ENCODE data around the gene EMC1.
"Not testable (repeated sequence)": the region's sequence is repeated elsewhere in the genome, so short reads cannot be mapped to it uniquely, and the experiment has no call there.

EMC1 gene

GRCh38 chr1:19289244-19289643 lies 37.9 kb upstream of the EMC1 start:
- Histone ChIP-seq H3K79me2 (ENCODE audit: control insufficient read depth, low read length) (no peaks in the 10 kb centered on the region), H3K4me3 (ENCODE audit: low read length) (0 out of 2 replicates have a peak overlapping the region, but pooled peaks have one; percentile 41), H3F3A (ENCODE audit: control insufficient read depth, insufficient read depth) (no peaks in the 10 kb centered on the region), H4K20me1 (ENCODE audit: control insufficient read depth, insufficient read depth, low read depth, low read length) (no peaks in the 10 kb centered on the region), H3K9me3 (ENCODE audit: control insufficient read depth, insufficient read depth, low read length) (peaks cover 1% of the 10 kb centered on the region), H3K27ac (ENCODE audit: low read depth, low read length) (no peak overlapping the region), H3K4me1 (ENCODE audit: control insufficient read depth, low read length) (no peaks in the 10 kb centered on the region), H3K36me3 (ENCODE audit: control insufficient read depth, low read length) (no peaks in the 10 kb centered on the region), H3K4me2 (ENCODE audit: low read length) (peak overlapping the region; percentile 51), H3K9me2 (replicated peaks; ENCODE audit: control insufficient read depth, low read length) (no peaks in the 10 kb centered on the region), H3K27me3 (ENCODE audit: control insufficient read depth, low read length) (peaks cover 3% of the 10 kb centered on the region)
- TF ChIP-seq CTCF (IDR thresholded peaks at IDR 0.05; ENCODE audit: low read depth, low read length, poor library complexity, severe bottlenecking) (no peak), EZH2phosphoT487 (IDR thresholded peaks at IDR 0.05; ENCODE audit: borderline replicate concordance, low read length) (no peak)

DNA sequence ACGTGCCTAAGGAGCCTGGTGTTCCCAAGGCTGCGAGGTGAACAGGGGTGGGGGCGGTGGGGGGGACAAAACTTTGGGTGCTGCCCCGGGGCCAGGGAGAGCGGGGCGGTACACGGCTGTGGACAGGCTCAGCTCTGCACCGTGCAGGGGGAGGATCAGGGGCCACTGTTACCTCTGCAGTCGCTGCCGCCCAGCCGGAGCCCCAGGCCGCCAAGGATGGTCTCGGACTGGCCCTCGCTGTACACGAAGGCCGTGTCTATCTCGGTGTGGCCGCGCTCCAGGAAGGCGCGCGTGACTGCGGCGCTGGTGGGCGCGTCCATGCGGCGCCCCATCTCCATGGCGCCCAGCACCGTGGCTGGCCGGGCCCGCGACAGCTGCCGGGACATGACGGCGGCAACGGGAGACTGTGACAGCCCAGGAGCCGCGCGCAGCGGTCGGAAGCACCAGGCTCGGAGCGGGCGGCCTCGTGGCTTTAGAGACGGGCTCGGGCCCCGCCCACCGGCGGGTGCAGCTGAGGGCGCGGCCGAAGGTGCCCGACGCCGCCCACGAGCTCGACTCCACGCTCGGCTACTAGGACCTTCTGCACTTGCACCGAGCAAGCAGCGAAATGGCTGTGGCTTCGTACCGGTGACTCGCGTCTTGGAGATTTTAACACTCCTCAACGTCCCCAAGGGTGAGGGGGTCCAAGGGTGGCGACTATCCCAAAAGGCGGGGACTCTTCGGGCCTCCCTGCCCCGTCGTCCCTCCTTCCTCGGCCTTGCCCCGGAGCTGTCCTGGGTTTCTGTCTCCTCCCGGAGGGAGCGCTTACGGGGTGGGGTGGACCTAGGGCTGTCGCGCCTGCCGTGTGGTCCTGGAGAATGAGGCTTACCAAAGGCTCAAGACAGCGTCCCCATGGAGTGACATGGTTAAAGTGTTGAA lies 37.3 kb upstream of the EMC1 start, which contains the start of gene AKR7A3:
TSS of gene AKR7A3 (minus strand) at position 447 of the 918 bp plus-strand sequence. CDS start at position 386, 61 bp downstream.
- H3K36me3 ChIP-seq (ENCODE audit: control insufficient read depth, low read length); H3K79me2 ChIP-seq (ENCODE audit: control insufficient read depth, low read length); H3K27ac ChIP-seq (ENCODE audit: low read depth, low read length); H3K9me2 ChIP-seq (replicated peaks; ENCODE audit: control insufficient read depth, low read length); H4K20me1 ChIP-seq (ENCODE audit: control insufficient read depth, insufficient read depth, low read depth, low read length); H3F3A ChIP-seq (ENCODE audit: control insufficient read depth, insufficient read depth); H3K9me3 ChIP-seq (ENCODE audit: control insufficient read depth, insufficient read depth, low read length); H3K4me1 ChIP-seq (ENCODE audit: control insufficient read depth, low read length); H3K27me3 ChIP-seq (ENCODE audit: control insufficient read depth, low read length): not testable (repeated sequence)
- peak within 1 kb of the TSS; percentile 51 for H3K4me2 ChIP-seq (ENCODE audit: low read length)
- H3K4me3 ChIP-seq (ENCODE audit: low read length), result peak within 1 kb of the TSS; percentile 41; the same call in 1 of the 2 replicates

GRCh38 chr1:19287436-19288185 lies 36.3 kb upstream of the EMC1 start:
- H3K4me3 ChIP-seq (ENCODE audit: low read length), result no peak overlapping the region
- no peak overlapping the region for H3K4me2 ChIP-seq (ENCODE audit: low read length)

DNA sequence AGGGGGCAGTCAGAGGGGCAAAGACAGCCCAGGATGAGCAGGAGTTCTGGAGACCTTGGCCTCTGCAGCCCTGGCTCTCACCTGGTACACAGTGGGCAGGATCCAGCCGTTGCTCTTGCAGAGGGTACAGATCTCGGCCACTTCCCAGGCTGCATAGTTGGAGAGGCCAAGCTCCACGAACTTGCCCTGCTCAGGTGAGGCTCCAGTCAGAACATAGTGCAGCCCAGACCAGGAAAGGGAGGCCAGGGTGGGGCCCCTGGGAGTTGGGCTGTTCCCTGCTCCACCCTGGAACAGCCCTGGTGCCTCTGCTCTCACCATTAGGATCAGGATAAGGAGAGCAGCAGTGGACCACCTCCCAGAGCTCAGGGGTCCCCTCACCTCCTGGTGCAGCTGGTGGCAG lies 34.5 kb upstream of the EMC1 start:
- not testable (repeated sequence) for H3F3A ChIP-seq (ENCODE audit: control insufficient read depth, insufficient read depth); H3K4me3 ChIP-seq (ENCODE audit: low read length); H3K9me3 ChIP-seq (ENCODE audit: control insufficient read depth, insufficient read depth, low read length); H3K36me3 ChIP-seq (ENCODE audit: control insufficient read depth, low read length); H3K27me3 ChIP-seq (ENCODE audit: control insufficient read depth, low read length); H3K4me1 ChIP-seq (ENCODE audit: control insufficient read depth, low read length); H3K27ac ChIP-seq (ENCODE audit: low read depth, low read length); H4K20me1 ChIP-seq (ENCODE audit: control insufficient read depth, insufficient read depth, low read depth, low read length); H3K4me2 ChIP-seq (ENCODE audit: low read length); H3K79me2 ChIP-seq (ENCODE audit: control insufficient read depth, low read length); H3K9me2 ChIP-seq (replicated peaks; ENCODE audit: control insufficient read depth, low read length)

More at GRCh38 chr1:19287436-19288185, 36.3 kb upstream of the EMC1 start:
- no peaks in the 10 kb centered on the region for H3K9me2 ChIP-seq (replicated peaks; ENCODE audit: control insufficient read depth, low read length)
- no peaks in the 10 kb centered on the region for H3K4me1 ChIP-seq (ENCODE audit: control insufficient read depth, low read length)
- no peak overlapping the region for H3K27ac ChIP-seq (ENCODE audit: low read depth, low read length)
- H3K27me3 ChIP-seq (ENCODE audit: control insufficient read depth, low read length), result peaks cover 3% of the 10 kb centered on the region
- H3K36me3 ChIP-seq (ENCODE audit: control insufficient read depth, low read length), result no peaks in the 10 kb centered on the region
- no peaks in the 10 kb centered on the region for H3K9me3 ChIP-seq (ENCODE audit: control insufficient read depth, insufficient read depth, low read length)
- H3F3A ChIP-seq (ENCODE audit: control insufficient read depth, insufficient read depth), result no peaks in the 10 kb centered on the region
- TF ChIP-seq CTCF (IDR thresholded peaks at IDR 0.05; ENCODE audit: low read depth, low read length, poor library complexity, severe bottlenecking) (no peak), EZH2phosphoT487 (IDR thresholded peaks at IDR 0.05; ENCODE audit: borderline replicate concordance, low read length) (no peak)
- H3K79me2 ChIP-seq (ENCODE audit: control insufficient read depth, low read length), result no peaks in the 10 kb centered on the region
- H4K20me1 ChIP-seq (ENCODE audit: control insufficient read depth, insufficient read depth, low read depth, low read length), result no peaks in the 10 kb centered on the region

DNA sequence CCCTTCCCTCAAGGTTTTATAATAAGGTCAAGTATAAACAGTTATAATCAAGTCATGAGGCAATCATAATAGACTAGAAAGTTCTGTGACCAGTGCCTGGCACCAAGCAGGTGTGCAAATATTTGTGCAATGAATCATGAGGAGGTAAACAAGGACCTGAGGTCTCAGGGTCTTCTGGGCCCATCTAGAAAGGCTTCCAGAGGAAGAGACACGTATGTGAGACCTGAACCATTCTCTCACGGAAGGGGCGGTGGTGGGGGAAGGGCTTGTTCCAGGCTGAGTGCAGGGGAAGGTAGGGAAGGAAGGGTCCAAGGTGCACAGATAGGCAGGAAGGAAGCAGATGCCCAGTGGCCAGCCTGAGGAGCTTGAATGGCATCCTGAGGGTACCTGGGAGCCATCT lies 34.0 kb upstream of the EMC1 start:
- H3K4me2 ChIP-seq (ENCODE audit: low read length); H3K4me1 ChIP-seq (ENCODE audit: control insufficient read depth, low read length); H3K9me3 ChIP-seq (ENCODE audit: control insufficient read depth, insufficient read depth, low read length); H4K20me1 ChIP-seq (ENCODE audit: control insufficient read depth, insufficient read depth, low read depth, low read length); H3F3A ChIP-seq (ENCODE audit: control insufficient read depth, insufficient read depth); H3K27ac ChIP-seq (ENCODE audit: low read depth, low read length); H3K9me2 ChIP-seq (replicated peaks; ENCODE audit: control insufficient read depth, low read length); H3K79me2 ChIP-seq (ENCODE audit: control insufficient read depth, low read length); H3K36me3 ChIP-seq (ENCODE audit: control insufficient read depth, low read length); H3K4me3 ChIP-seq (ENCODE audit: low read length); H3K27me3 ChIP-seq (ENCODE audit: control insufficient read depth, low read length): not testable (repeated sequence)

Data from DOHH2 (cell line).